ENCODE measurements around the gene CGB8.
"Not testable (repeated sequence)": the region's sequence is repeated elsewhere in the genome, so short reads cannot be mapped to it uniquely, and the experiment has no call there.

Gene CGB8

DNA sequence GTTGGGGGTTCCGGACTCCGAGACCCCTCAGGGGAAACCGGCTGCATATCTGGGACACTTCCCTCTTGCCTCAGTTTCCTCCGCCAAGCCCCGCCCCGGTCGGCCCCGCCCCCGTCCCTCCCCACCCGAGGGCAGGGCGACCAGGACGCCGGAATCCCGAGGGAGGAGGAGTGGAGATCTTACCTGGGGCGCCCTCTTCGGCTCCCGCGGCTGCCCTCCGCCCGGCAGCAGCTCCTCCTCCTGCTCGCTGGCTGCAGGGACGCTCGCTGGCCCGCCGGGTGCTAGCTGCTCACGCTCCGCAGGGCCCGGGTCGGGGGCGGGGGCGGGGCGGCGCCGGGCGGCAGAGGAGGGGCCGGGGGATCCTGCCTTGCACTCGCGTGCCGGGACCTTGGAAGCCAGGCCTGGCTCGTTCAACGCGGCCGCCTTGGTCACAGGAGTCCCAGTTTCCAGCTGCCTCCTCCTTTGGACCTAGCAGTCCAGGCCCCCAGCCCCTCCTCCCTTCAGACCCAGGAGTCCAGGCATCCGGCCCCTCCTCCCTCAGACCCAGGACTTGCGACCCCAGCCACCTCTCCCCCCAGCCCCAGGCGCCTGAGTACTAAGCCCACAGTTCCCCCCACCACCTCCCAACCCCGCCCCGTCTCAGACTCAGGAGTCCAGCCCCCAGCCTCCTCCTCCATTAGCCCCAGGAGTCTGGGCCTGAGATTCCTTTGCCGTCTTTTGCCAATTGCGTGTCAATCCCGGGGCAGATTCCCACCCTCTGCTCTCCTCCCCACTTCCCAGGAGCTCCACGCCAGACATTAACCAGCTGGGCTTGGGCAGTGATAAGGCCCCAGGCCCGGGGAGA is 16.1 kb upstream of the CGB8 start, which contains the start of gene NTF4:
NTF4 (minus strand) TSS at position 51 of the 844 bp plus-strand sequence. CDS start 2,821 bp downstream, outside the sequence.
- no peak for DNase-seq

DNA sequence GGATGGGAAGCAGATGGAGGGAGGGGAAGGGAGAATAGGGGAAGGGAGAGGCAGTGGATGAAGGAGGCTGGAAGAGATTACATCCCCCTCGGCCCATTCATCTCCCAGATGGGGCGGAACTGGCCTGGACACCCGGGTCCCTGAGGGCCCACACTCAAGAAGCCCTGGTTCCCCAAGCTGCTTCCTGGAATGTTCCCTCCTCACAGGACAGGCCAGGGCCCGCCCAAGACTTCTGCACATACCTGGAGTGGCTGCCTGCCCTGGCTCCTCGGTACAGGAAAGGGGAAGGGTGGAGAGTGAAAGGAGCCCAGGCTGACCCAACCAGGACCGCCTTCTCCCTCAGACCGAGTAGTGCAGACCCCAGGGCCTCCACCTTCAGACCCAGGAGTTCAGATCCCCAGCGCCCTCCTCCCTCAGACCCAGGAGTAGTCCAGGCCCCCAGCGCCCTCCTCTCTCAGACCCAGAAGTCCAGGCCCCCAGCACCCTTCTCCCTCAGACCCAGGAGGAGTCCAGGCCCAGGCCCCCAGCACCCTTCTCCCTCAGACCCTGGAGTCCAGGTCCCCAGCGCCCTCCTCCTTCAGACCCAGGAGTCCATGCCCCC is 15.2 kb upstream of the CGB8 start:
- DNase-seq: no peak

DNA sequence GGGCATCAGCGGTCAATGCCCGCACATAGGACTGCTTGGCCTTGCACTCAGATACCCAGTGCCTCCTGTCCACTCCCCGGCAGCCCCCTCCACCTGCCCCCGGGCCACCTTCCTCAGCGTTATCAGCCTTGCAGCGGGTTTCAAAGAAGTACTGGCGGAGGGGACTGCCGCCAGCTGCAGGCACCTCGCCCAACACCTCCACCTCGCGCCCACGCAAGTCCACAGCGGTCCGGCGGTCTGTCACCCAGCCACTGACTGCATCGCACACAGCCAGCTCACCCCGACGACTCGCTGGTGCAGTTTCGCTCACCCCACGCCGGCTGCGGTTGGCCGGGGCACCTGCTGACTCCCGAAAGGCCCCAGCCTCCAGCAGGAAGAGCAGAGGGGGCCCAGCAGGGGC is 12.5 kb upstream of the CGB8 start:
- no peak for DNase-seq

DNA sequence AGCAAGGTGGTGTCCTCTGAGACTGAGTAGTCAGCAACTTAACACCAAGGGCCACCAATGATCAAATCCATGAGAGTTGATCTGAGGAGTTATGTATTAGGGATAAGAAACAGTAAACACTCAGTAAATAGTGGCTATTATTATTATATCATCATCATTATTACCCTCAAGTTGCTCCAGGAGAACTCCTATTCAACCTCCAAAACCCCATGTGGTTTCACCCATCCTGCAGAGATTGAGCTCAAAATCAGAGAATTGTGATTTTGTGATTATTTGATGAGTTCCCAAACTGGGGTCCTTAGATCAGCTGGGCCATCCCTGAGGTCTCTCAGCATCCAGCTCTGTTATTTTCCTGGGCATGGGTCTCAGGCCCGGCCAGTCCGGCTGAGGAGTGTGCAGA is 12.1 kb upstream of the CGB8 start:
- DNase-seq: no peak

DNA sequence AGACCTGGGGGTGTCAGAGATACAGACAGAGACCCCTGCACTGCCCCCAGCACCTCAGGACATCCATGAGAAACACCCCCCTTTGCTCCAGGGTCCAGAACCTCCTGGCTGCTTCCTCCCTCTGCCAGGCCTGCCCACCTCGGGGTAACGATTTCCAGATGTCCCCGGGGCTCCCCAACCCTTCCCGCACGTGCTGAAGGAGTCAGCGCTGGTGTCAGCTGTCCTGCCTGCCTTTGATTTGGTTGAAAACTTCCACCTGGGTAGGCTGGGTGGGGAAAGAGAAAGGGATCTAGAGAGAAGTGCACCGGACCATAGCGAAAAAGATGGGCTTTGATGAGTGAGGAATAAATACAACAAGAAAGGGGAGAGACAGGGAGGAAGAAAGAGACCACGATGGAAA is 10.1 kb upstream of the CGB8 start:
- no peak for DNase-seq

DNA sequence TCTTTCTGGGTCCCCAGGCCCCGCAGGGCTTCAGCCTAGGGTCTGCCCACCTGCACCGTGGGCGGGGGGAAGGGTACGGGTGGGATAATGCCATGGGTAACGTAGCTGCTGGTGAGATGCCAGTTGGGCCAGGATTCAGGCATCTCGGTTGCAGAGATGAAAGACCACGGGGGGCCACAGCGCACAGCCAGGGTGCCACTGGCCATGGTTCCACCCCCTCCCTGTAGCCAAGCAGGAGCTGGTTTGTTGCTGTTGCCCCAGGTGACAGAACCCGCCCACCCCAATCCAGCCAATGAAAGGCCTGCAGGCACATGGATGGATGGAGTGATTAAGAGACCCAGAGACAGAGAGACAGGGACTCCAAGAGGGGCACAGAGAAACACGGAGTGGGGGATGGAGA is 9.7 kb upstream of the CGB8 start:
- DNase-seq: peak; percentile 25

DNA sequence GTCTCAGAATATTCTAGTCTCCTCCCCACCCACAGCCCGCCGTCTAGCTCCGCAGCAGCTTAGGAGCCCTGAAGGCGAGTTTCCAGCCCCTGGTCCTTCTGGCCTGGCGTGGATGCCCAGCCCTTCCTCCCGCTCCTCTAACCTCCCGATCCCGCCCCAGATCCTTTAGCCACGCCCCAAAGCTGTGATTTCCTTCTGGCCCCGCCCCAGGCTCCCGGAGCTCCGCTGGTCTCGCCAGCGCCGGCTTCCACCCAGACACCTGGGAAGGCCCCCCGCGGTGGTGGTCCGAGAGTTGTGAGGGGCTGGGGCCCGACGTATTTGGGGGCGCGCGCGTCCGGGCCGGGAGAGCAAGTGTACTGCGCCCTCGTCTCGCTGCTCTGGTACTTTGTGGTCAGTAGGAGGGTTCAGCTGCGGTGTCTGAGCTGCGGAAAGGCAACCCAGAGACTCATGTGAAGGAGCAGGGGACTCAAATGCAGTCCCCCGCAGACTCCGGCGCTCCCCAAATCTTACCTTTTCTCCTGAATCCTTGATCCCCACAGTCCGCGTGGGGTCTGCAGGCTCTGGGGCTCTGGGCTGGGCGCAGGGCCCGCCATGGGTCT is 8.8 kb upstream of the CGB8 start, which contains the start of gene CGB7:
CGB7 (minus strand) TSS at position 114 of the 599 bp plus-strand sequence. CDS start 2,374 bp downstream, outside the sequence.
- DNase-seq: peak; percentile 25

DNA sequence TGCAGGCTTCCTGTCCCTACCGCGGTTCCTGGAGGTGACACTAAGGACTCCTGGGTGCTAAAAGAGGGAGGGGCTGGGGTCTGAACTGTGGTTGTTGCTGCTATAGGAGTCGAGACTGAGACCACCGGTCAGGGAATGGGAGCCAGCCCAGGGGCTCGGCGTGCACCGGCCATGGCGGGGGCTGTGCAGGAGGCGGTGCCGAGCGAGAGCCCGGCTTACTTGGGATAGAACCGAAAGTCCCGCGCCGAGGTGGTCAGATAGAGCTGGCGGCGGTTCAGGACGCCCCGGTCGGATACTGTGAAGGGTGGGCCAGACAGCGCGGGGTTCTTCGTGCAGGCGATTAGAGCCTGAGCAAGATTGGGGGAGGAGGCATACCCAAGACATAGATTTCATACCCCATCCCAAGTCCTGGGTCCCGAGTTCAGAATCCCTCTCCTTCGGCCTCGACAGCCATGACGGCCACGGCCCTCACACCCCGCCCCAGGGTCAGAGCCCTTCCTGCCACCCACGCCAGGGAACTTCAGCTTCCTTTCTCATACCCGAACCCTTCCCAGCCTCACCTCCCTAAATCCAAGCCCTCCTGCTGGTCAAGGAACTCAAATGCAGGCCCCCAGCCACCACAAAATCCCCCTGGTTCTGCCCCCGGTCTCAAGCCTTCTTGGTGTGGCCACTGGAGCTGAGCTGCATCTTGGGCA is 8.1 kb upstream of the CGB8 start:
- not testable (repeated sequence) for DNase-seq

DNA sequence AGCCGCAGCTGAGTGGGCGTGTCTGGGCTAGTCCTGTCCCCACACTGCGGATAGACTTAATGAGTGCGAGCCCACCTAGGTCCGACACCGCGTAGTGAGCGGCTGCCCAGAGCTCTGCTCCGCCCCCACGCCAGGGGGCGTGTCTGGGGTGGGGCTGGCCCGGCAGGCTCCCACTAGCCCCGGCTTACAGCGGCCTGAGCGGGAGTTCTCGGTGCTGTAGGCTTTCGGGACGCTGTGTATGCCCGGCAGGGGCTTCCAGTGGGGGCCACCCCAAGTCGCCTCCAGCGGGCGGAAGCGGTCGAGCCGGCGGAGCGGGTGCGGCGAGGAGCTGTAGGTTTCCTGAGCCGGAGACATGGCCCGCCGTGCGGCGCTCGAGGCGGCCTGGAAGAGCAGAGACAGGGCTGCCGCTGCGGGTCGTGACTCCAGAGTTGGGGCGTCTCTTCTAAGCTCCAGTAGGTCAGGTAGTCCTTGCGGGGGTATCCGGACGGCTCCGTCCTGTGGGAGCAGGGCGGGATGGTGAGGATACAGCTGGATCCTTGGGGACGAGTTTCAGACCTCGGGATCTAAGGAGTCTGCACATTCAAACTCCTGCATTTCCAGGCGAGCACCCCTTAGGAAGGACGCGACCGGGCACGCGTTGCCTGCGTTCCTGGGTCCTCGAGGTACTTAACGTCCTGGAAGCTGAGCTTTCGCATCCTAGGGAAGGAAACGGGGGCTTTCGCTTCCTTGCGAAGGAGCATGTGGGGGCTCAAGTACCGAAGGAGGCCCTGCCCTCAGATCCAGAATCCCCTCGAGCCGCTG is 7.4 kb upstream of the CGB8 start:
- DNase-seq: peak; percentile 60

DNA sequence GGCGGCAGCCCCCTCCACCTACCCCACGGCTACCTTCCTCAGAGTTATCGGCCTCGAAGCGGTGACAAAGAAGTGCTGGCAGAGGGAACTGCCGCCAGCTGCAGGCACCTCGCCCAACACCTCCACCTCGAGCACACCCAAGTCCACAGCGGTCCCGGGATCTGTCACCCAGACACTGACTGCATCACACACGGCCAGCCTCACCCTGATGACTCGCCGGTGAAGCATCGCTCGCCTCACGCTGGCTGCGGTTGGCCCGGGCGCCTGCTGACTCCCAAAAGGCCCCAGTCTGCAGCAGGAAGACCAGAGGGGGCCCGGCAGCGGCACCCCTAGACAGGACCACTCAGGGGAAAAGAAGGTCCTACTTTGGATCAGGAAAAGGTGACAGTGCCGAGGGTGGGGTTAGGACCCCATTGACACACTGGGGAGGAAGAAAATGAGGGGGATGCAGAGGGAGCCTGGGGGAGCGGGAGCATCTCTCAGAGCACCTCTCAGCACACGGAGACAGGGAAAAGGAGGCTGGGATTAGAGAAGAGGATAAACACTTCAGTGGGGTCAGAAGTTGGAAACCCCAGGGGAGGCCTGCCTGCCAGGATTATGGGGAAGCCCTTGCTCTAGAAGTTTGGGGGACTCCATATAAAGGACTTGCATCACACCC is 1.6 kb upstream of the CGB8 start:
- DNase-seq: not testable (repeated sequence)

DNA sequence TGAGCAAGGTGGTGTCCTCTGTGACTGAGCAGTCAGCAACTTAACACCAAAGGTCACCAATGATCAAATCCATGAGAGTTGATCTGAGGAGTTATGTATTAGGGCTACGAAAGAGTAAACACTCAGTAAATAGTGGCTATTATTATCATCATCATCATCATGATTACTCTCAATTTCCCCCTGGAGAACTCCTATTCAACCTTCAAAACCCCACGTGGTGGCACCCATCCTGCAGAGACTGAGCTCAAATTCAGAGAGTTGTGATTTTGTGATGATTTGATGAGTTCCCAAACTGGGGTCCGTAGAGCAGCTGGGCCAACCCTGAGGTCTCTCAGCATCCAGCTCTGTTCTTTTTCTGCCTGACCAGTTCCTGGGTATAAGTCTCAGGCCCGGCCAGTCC is 923 bp upstream of the CGB8 start:
- DNase-seq: not testable (repeated sequence)

DNA sequence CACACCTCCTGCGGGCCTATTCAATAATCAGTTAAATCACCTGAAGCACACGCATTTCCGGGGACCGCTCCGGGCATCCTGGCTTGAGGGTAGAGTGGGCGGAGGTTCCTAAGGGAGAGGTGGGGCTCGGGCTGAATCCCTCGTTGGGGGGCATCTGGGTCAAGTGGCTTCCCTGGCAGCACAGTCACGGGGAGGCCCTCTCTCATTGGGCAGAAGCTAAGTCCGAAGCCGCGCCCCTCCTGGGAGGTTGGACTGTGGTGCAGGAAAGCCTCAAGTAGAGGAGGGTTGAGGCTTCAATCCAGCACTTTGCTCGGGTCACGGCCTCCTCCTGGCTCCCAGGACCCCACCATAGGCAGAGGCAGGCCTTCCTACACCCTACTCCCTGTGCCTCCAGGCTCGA is 5.4 kb downstream of the CGB8 start, which contains the start of gene CGB5:
CGB5 (plus strand) TSS at position 301 of the 400 bp plus-strand sequence. CDS start 362 bp downstream, outside the sequence.
- not testable (repeated sequence) for DNase-seq

DNA sequence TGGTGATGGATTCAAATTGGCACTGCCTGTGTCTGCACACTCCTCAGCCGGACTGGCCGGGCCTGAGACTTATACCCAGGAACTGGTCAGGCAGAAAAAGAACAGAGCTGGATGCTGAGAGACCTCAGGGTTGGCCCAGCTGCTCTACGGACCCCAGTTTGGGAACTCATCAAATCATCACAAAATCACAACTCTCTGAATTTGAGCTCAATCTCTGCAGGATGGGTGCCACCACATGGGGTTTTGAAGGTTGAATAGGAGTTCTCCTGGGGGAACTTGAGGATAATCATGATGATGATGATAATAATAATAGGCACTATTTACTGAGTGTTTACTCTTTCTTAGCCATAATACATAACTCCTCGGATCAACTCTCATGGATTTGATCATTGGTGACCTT is 6.2 kb downstream of the CGB8 start:
- DNase-seq: not testable (repeated sequence)

DNA sequence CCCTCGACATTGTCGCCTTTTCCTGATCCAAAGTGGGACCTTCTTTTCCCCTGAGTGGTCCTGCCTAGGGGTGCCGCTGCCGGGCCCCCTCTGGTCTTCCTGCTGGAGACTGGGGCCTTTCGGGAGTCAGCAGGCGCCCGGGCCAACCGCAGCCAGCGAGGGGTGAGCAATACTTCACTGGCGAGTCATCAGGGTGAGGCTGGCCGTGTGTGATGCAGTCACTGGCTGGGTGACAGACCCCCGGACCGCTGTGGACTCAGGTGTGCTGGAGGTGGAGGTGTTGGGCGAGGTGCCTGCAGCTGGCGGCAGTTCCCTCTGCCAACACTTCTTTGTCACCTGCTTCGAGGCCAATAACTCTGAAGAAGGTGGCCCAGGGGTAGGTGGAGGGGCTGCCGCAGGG is 6.7 kb downstream of the CGB8 start:
- DNase-seq: no peak

DNA sequence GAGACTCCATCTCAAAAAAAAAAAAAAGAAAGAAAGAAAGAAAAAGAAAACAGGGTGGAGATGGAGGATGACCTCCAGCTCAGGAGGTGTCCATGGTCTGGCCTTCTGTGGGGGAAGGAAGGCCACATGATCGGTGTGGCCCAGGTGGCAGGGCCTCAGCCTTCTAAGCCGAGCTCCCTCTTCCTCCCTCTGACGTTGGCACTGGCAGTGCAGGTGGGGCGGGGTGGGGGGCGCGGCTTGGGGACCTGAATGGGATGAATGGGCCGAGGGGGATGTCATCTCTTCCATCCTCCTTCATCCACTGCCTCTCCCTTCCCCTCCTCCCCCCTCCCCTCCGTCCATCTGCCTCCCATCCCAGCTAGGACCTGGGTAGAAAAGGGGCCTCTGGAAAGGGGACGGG is 9.2 kb downstream of the CGB8 start:
- not testable (repeated sequence) for DNase-seq

DNA sequence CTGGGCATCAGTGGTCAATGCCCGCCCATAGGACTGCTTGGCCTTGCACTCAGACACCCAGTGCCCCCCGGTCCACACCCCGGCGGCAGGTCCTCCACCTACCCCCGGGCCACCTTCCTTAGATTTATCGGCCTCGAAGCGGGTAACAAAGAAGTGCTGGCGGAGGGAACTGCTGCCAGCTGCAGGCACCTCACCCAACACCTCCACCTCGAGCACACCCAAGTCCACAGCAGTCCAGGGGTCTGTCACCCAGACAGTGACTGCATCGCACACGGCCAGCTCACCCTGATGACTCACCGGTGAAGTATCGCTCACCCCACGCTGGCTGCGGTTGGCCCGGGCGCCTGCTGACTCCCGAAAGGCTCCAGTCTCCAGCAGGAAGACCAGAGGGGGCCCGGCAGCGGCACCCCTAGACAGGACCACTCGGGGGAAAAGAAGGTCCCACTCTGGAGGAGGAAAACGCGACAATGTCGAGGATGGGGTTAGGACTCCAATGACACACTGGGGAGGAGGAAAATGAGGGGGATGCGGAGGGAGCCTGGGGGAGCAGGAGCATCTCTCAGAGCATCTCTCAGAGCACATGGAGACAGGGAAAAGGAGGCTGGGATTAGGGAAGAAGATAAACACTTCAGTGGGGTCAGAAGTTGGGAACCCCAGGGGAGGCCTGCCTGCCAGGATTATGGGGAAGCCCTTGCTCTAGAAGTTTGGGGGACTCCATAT is 10.2 kb downstream of the CGB8 start:
- DNase-seq: not testable (repeated sequence)

DNA sequence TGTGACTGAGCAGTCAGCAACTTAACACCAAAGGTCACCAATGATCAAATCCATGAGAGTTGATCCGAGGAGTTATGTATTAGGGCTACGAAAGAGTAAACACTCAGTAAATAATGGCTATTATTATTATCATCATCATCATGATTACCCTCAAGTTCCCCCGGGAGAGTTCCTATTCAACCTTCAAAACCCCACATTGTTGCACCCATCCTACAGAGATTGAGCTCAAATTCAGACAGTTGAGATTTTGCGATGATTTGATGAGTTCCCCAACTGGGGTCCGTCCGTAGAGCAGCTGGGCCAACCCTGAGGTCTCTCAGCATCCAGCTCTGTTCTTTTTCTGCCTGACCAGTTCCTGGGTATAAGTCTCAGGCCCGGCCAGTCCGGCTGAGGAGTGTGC is 10.8 kb downstream of the CGB8 start:
- not testable (repeated sequence) for DNase-seq

DNA sequence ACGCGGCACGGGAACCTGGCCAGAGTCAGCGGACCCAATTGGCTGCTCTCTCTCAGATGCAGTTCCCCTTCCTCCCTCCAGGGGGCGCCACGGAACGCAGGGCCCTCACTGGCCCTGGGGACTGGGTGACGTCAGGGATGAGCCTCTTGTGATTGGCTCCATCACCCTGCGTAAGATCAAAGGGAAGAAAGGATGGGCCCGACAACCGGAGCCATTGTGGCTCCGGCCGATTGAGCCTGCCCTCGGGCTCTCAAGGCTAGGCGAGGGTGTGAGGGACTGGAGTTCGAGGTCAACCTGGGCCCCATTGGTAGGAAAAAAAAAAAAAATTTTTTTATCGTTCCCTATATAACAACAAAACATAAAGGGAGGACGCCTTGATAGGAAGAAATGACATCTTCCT is 12.1 kb downstream of the CGB8 start, which contains the start of gene CGB1:
CGB1 (minus strand) TSS at position 81 of the 400 bp plus-strand sequence. CDS start 184 bp downstream, outside the sequence.
- peak; percentile 63 for DNase-seq

DNA sequence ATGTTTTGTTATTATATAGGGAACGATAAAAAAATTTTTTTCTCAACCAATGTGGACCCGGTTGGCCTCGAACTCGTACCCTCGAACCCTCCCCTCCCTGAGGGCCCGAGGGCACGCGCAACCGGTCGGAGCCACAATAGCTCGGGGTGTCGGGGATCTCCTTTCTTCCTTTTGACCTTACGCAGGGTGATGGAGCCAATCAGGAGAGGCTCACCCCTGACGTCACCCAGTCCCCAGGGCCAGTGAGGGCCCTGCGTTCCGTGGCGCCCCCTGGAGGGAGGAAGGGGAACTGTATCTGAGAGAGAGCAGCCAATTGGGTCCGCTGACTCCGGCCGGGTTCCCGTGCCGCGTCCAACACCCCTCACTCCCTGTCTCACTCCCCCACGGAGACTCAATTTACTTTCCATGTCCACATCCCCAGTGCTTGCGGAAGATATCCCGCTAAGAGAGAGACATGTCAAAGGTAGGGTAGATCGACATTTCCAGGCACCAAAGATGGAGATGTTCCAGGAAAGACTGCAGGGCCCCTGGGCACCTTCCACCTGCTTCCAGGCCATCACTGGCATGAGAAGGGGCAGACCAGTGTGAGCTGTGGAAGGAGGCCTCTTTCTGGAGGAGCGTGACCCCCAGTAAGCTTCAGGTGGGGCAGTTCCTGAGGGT is 17.1 kb downstream of the CGB8 start, which contains the start of gene CGB2:
CGB2 (plus strand) TSS at position 249 of the 660 bp plus-strand sequence; CDS start at position 455, 206 bp downstream.
- peak; percentile 77 for DNase-seq

DNA sequence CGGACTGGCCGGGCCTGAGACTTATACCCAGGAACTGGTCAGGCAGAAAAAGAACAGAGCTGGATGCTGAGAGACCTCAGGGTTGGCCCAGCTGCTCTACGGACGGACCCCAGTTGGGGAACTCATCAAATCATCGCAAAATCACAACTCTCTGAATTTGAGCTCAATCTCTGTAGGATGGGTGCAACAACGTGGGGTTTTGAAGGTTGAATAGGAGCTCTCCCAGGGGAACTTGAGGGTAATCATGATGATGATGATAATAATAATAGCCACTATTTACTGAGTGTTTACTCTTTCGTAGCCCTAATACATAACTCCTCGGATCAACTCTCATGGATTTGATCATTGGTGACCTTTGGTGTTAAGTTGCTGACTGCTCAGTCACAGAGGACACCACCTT is 18.6 kb downstream of the CGB8 start:
- DNase-seq: not testable (repeated sequence)
